GM23338 (cell line): ENCODE data around the gene SGSM1. TPM values are rescaled to one million over a fixed set of nuclear protein-coding genes. Genes with fewer than 3 reads are reported as not detected.

Experiments
- ATAC-seq: fragments of 200-7000 bp; cut with Tn5 transposase; 3 replicates; pipeline ENCODE4 v1.9.1; 2020
- DNase-seq: peaks from one replicate; pipeline ENCODE4 v3.0.0-alpha.2; 2015; ENCODE audit warnings: low spot score
- H2AFZ ChIP-seq: fragments of 200-600 bp; sonication (generic); 2 replicates; pipeline ENCODE4 v1.8.0; 2016; ENCODE audit warnings: antibody characterized with exemption, mild to moderate bottlenecking, moderate library complexity
- H3F3A ChIP-seq: fragments of 200-600 bp; sonication (generic); replicated peaks from 2 replicates; pipeline ENCODE4 v1.8.0; 2017; ENCODE audit warnings: antibody characterized with exemption, mixed run types, low read depth
- H3K27ac ChIP-seq: fragments of 200-600 bp; sonication (generic); 2 replicates; pipeline ENCODE4 v1.6.1; 2016; ENCODE audit warnings: low read depth
- H3K27me3 ChIP-seq: fragments of 200-600 bp; sonication (generic); 2 replicates; pipeline ENCODE4 v1.8.0; 2016; ENCODE audit warnings: mild to moderate bottlenecking, mixed run types, moderate library complexity; ENCODE audit not compliant: insufficient read depth
- H3K36me3 ChIP-seq: fragments of 200-600 bp; sonication (generic); 2 replicates; pipeline ENCODE4 v1.8.0; 2016; ENCODE audit warnings: mild to moderate bottlenecking; ENCODE audit not compliant: insufficient read depth
- H3K4me1 ChIP-seq: fragments of 200-600 bp; sonication (generic); 2 replicates; pipeline ENCODE4 v1.8.0; 2016; ENCODE audit warnings: mild to moderate bottlenecking, moderate library complexity; ENCODE audit not compliant: insufficient read depth
- H3K4me2 ChIP-seq: fragments of 200-600 bp; sonication (generic); 2 replicates; pipeline ENCODE4 v1.7.1; 2017; ENCODE audit warnings: mixed run types
- H3K4me3 ChIP-seq: fragments of 200-600 bp; sonication (generic); 2 replicates; pipeline ENCODE4 v1.6.1; 2016; ENCODE audit warnings: mixed run types
- H3K79me2 ChIP-seq: fragments of 200-600 bp; sonication (generic); replicated peaks from 2 replicates; pipeline ENCODE4 v1.8.0; 2017; ENCODE audit warnings: mild to moderate bottlenecking; ENCODE audit not compliant: insufficient read depth
- H3K9me2 ChIP-seq: fragments of 200-600 bp; sonication (generic); 2 replicates; pipeline ENCODE4 v1.8.0; 2017; ENCODE audit not compliant: insufficient read depth
- H4K20me1 ChIP-seq: fragments of 200-600 bp; sonication (generic); replicated peaks from 2 replicates; pipeline ENCODE4 v1.8.0; 2017; ENCODE audit warnings: mild to moderate bottlenecking; ENCODE audit not compliant: insufficient read depth
- H3K27ac Mint-ChIP-seq: 2 replicates; pipeline ENCODE4 v1.8.0; 2020; ENCODE audit warnings: inconsistent platforms, mild to moderate bottlenecking, moderate library complexity, mixed read lengths
- H3K27me3 Mint-ChIP-seq: 3 replicates; pipeline ENCODE4 v1.8.0; 2022; ENCODE audit warnings: low read depth, mild to moderate bottlenecking, moderate library complexity, mixed read lengths, inconsistent platforms; ENCODE audit not compliant: insufficient read depth, poor library complexity
- H3K36me3 Mint-ChIP-seq: 3 replicates; pipeline ENCODE4 v1.8.0; 2021; ENCODE audit warnings: low read depth, mild to moderate bottlenecking, inconsistent platforms, moderate library complexity, mixed read lengths
- H3K4me1 Mint-ChIP-seq: 3 replicates; pipeline ENCODE4 v1.8.0; 2020; ENCODE audit warnings: mild to moderate bottlenecking, inconsistent platforms, mixed read lengths
- H3K4me3 Mint-ChIP-seq: 3 replicates; pipeline ENCODE4 v1.8.0; 2021; ENCODE audit warnings: moderate library complexity, mild to moderate bottlenecking, inconsistent platforms, mixed read lengths
- H3K9me3 Mint-ChIP-seq: 3 replicates; pipeline ENCODE4 v1.8.0; 2020; ENCODE audit warnings: moderate library complexity, mild to moderate bottlenecking, inconsistent platforms, mixed read lengths
- CREB1 ChIP-seq: fragments of 250-450 bp; sonication (Bioruptor Pico); IDR thresholded peaks from 2 replicates; pipeline ENCODE4 v1.5.0; 2020; ENCODE audit warnings: low read depth, mild to moderate bottlenecking, moderate library complexity
- EZH2 ChIP-seq: fragments of 200-600 bp; sonication (generic); IDR thresholded peaks from one replicate; pipeline ENCODE4 v1.8.0; 2017; ENCODE audit warnings: antibody characterized with exemption, mild to moderate bottlenecking, low read depth; ENCODE audit not compliant: unreplicated experiment
- EZH2phosphoT487 ChIP-seq: fragments of 200-600 bp; sonication (generic); IDR thresholded peaks from one replicate; pipeline ENCODE4 v1.8.1; 2018; ENCODE audit warnings: antibody characterized with exemption; ENCODE audit not compliant: unreplicated experiment
- JUNB ChIP-seq: IDR thresholded peaks from one replicate; pipeline ENCODE4 v1.6.1; 2016; ENCODE audit warnings: antibody characterized with exemption; ENCODE audit not compliant: unreplicated experiment
- NANOG ChIP-seq: IDR thresholded peaks from 2 replicates; pipeline ENCODE4 v1.6.1; 2016; ENCODE audit warnings: antibody characterized with exemption, borderline replicate concordance
- POLR2AphosphoS5 ChIP-seq: IDR thresholded peaks from 2 replicates; pipeline ENCODE4 v1.6.1; 2016; ENCODE audit warnings: antibody characterized with exemption, low read depth
- STAT1 ChIP-seq: IDR thresholded peaks from one replicate; pipeline ENCODE4 v1.6.1; 2016; ENCODE audit warnings: antibody characterized with exemption; ENCODE audit not compliant: unreplicated experiment
- ZNF114 ChIP-seq: fragments of 250-450 bp; sonication (Bioruptor Pico); IDR thresholded peaks from 2 replicates; pipeline ENCODE4 v1.5.0; 2020; ENCODE audit warnings: mild to moderate bottlenecking, moderate library complexity
- ZNF331 ChIP-seq: fragments of 250-450 bp; sonication (Bioruptor Pico); IDR thresholded peaks from 2 replicates; pipeline ENCODE4 v1.5.0; 2020; ENCODE audit warnings: low read depth, mild to moderate bottlenecking, moderate library complexity
- polyA plus RNA-seq: library from polyadenylated mRNA; unstranded; fragments of >200 nt; fragmentation: Nextera tagmentation; extraction: Ambion mirVana; gene quantifications from 2 replicates; pipeline ENCODE4 v1.2.1, GENCODE V29; 2016
- total RNA-seq: library from RNA; depleted of rRNA; stranded (reverse); fragments of >200 nt; shearing (Covaris generic); gene quantifications from 2 replicates; pipeline ENCODE4 v1.2.3, GENCODE V29; 2014
- TF ChIP-seq, protein P1 (sequence below): fragments of 250-450 bp; sonication (Bioruptor Pico); IDR thresholded peaks from 2 replicates; pipeline ENCODE4 v1.5.0; 2020; ENCODE audit warnings: mild to moderate bottlenecking, moderate library complexity
- TF ChIP-seq, protein P2 (sequence below): IDR thresholded peaks from one replicate; pipeline ENCODE4 v1.6.1; 2018; ENCODE audit warnings: antibody characterized with exemption; ENCODE audit not compliant: unreplicated experiment
- TF ChIP-seq, protein P3 (sequence below), 2 experiments: fragments of 200-600 bp in 1 of 2; sonication (generic) in 1 of 2; conservative IDR thresholded peaks; 2 replicates each; pipeline versions ENCODE4 v1.5.1 to v1.6.1; 2016 to 2017; ENCODE audit warnings: antibody characterized with exemption in 2 of 2, low read depth in 2 of 2, mild to moderate bottlenecking in 2 of 2, moderate library complexity in 1 of 2
- TF ChIP-seq, protein P4 (sequence below): IDR thresholded peaks from 2 replicates; pipeline ENCODE4 v1.6.1; 2016; ENCODE audit warnings: antibody characterized with exemption

Gene SGSM1
- total and polyA plus RNA-seq, 2 experiments from 2014 or later: 4.7 to 5.4 TPM

DNA sequence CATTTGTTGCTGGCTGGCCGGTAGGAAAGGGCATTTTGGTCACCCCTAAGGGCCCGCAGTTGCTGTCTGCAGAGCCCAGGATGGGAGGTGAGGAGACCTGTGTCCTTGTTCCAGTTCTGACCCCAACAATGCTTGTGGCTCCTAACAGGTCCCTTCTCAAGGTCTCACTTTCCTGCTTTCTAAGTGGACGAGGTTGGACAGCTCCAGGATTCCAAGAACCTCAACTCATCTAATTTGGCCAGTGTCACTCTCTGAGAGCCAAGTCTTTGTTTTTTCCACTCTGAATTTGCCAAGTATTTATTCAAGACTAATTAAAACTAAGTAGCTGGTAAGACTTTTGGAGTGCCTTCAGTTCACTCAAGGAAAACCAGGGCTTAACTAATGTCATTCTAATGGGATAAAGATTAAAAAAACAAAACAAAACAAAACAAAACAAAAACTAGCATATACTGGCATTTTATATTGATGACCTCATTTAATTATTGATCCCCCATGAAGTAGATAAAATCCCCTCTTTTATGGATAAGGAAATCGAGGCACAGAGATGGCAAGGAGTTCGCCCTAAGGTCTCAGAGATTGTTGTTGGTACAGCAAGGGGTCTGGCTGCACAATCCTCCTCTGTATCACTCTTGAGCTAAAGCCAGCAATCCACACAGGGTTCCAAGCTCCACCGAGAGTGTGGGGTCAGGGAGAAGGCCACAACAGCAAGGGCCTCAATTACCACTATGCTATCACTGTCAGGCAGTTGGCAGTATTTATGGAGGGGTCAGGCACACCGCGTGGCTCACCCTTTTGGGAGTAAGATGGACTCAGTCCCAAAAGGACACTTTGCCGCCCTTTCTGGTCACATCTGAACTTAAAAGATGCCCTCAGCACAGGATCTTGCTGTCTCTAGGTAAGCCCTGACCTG, 8.1 kb downstream of the SGSM1 start:
- Histone ChIP-seq H2AFZ (no peak overlapping the region), H3K27me3 (no peaks in the 10 kb centered on the region), H3F3A (no peaks in the 10 kb centered on the region), H3K4me2 (no peak overlapping the region), H4K20me1 (no peaks in the 10 kb centered on the region), H3K27ac (no peak overlapping the region), H3K9me2 (no peaks in the 10 kb centered on the region), H3K4me1 (no peaks in the 10 kb centered on the region), H3K36me3 (no peaks in the 10 kb centered on the region; the same call in 1 of the 2 replicates), H3K4me3 (no peak overlapping the region), H3K79me2 (no peaks in the 10 kb centered on the region)
- no peak for TF ChIP-seq POLR2AphosphoS5
- TF ChIP-seq, protein P1, sequence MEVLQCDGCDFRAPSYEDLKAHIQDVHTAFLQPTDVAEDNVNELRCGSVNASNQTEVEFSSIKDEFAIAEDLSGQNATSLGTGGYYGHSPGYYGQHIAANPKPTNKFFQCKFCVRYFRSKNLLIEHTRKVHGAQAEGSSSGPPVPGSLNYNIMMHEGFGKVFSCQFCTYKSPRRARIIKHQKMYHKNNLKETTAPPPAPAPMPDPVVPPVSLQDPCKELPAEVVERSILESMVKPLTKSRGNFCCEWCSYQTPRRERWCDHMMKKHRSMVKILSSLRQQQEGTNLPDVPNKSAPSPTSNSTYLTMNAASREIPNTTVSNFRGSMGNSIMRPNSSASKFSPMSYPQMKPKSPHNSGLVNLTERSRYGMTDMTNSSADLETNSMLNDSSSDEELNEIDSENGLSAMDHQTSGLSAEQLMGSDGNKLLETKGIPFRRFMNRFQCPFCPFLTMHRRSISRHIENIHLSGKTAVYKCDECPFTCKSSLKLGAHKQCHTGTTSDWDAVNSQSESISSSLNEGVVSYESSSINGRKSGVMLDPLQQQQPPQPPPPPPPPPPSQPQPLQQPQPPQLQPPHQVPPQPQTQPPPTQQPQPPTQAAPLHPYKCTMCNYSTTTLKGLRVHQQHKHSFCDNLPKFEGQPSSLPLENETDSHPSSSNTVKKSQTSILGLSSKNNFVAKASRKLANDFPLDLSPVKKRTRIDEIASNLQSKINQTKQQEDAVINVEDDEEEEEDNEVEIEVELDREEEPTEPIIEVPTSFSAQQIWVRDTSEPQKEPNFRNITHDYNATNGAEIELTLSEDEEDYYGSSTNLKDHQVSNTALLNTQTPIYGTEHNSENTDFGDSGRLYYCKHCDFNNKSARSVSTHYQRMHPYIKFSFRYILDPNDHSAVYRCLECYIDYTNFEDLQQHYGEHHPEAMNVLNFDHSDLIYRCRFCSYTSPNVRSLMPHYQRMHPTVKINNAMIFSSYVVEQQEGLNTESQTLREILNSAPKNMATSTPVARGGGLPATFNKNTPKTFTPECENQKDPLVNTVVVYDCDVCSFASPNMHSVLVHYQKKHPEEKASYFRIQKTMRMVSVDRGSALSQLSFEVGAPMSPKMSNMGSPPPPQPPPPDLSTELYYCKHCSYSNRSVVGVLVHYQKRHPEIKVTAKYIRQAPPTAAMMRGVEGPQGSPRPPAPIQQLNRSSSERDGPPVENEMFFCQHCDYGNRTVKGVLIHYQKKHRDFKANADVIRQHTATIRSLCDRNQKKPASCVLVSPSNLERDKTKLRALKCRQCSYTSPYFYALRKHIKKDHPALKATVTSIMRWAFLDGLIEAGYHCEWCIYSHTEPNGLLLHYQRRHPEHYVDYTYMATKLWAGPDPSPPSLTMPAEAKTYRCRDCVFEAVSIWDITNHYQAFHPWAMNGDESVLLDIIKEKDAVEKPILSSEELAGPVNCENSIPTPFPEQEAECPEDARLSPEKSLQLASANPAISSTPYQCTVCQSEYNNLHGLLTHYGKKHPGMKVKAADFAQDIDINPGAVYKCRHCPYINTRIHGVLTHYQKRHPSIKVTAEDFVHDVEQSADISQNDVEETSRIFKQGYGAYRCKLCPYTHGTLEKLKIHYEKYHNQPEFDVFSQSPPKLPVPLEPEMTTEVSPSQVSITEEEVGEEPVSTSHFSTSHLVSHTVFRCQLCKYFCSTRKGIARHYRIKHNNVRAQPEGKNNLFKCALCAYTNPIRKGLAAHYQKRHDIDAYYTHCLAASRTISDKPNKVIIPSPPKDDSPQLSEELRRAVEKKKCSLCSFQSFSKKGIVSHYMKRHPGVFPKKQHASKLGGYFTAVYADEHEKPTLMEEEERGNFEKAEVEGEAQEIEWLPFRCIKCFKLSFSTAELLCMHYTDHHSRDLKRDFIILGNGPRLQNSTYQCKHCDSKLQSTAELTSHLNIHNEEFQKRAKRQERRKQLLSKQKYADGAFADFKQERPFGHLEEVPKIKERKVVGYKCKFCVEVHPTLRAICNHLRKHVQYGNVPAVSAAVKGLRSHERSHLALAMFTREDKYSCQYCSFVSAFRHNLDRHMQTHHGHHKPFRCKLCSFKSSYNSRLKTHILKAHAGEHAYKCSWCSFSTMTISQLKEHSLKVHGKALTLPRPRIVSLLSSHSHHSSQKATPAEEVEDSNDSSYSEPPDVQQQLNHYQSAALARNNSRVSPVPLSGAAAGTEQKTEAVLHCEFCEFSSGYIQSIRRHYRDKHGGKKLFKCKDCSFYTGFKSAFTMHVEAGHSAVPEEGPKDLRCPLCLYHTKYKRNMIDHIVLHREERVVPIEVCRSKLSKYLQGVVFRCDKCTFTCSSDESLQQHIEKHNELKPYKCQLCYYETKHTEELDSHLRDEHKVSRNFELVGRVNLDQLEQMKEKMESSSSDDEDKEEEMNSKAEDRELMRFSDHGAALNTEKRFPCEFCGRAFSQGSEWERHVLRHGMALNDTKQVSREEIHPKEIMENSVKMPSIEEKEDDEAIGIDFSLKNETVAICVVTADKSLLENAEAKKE (CRISPR knock-in tag): no peak
- TF ChIP-seq ZNF331 (CRISPR knock-in tag): no peak
- TF ChIP-seq, protein P2, sequence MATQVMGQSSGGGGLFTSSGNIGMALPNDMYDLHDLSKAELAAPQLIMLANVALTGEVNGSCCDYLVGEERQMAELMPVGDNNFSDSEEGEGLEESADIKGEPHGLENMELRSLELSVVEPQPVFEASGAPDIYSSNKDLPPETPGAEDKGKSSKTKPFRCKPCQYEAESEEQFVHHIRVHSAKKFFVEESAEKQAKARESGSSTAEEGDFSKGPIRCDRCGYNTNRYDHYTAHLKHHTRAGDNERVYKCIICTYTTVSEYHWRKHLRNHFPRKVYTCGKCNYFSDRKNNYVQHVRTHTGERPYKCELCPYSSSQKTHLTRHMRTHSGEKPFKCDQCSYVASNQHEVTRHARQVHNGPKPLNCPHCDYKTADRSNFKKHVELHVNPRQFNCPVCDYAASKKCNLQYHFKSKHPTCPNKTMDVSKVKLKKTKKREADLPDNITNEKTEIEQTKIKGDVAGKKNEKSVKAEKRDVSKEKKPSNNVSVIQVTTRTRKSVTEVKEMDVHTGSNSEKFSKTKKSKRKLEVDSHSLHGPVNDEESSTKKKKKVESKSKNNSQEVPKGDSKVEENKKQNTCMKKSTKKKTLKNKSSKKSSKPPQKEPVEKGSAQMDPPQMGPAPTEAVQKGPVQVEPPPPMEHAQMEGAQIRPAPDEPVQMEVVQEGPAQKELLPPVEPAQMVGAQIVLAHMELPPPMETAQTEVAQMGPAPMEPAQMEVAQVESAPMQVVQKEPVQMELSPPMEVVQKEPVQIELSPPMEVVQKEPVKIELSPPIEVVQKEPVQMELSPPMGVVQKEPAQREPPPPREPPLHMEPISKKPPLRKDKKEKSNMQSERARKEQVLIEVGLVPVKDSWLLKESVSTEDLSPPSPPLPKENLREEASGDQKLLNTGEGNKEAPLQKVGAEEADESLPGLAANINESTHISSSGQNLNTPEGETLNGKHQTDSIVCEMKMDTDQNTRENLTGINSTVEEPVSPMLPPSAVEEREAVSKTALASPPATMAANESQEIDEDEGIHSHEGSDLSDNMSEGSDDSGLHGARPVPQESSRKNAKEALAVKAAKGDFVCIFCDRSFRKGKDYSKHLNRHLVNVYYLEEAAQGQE: no peak
- TF ChIP-seq CREB1 (CRISPR knock-in tag): no peak
- no peak for TF ChIP-seq STAT1
- TF ChIP-seq, protein P3, sequence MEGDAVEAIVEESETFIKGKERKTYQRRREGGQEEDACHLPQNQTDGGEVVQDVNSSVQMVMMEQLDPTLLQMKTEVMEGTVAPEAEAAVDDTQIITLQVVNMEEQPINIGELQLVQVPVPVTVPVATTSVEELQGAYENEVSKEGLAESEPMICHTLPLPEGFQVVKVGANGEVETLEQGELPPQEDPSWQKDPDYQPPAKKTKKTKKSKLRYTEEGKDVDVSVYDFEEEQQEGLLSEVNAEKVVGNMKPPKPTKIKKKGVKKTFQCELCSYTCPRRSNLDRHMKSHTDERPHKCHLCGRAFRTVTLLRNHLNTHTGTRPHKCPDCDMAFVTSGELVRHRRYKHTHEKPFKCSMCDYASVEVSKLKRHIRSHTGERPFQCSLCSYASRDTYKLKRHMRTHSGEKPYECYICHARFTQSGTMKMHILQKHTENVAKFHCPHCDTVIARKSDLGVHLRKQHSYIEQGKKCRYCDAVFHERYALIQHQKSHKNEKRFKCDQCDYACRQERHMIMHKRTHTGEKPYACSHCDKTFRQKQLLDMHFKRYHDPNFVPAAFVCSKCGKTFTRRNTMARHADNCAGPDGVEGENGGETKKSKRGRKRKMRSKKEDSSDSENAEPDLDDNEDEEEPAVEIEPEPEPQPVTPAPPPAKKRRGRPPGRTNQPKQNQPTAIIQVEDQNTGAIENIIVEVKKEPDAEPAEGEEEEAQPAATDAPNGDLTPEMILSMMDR (conservative IDR thresholded peaks at IDR 0.05; ENCODE audit: low read depth in 2 of 2): no peak
- TF ChIP-seq NANOG: no peak
- no peak for TF ChIP-seq EZH2phosphoT487
- TF ChIP-seq JUNB: no peak
- no peak for TF ChIP-seq EZH2
- TF ChIP-seq, protein P4, sequence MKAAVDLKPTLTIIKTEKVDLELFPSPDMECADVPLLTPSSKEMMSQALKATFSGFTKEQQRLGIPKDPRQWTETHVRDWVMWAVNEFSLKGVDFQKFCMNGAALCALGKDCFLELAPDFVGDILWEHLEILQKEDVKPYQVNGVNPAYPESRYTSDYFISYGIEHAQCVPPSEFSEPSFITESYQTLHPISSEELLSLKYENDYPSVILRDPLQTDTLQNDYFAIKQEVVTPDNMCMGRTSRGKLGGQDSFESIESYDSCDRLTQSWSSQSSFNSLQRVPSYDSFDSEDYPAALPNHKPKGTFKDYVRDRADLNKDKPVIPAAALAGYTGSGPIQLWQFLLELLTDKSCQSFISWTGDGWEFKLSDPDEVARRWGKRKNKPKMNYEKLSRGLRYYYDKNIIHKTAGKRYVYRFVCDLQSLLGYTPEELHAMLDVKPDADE: no peak
- TF ChIP-seq ZNF114 (CRISPR knock-in tag): no peak
- ATAC-seq (no peak), DNase-seq (no peak)
- H3K4me1 Mint-ChIP-seq: peaks cover 16% of the 10 kb centered on the region
- peaks cover 11% of the 10 kb centered on the region for H3K36me3 Mint-ChIP-seq
- peaks cover 7% of the 10 kb centered on the region for H3K27me3 Mint-ChIP-seq
- no peak overlapping the region for H3K27ac Mint-ChIP-seq
- peaks cover 14% of the 10 kb centered on the region for H3K9me3 Mint-ChIP-seq
- no peak overlapping the region for H3K4me3 Mint-ChIP-seq
